GM19239 (cell line): Measurements from ENCODE around the gene SRPK3.
"Not testable (repeated sequence)": the region's sequence is repeated elsewhere in the genome, so short reads cannot be mapped to it uniquely, and the experiment has no call there.

Experiments
- DNase-seq: peaks from one replicate; pipeline ENCODE4 v3.0.0; 2011; ENCODE audit warnings: low spot score; ENCODE audit not compliant: insufficient read length
- FAIRE-seq: peaks from 2 replicates; lab custom pipeline; 2011; peaks lifted over from hg19 to GRCh38; lab: Jason Lieb, UNC

The SRPK3 gene

GRCh38 chrX:153780678-153781427 lies at the start of gene SRPK3:
SRPK3 (plus strand) TSS chrX:153781041; CDS start chrX:153781087, 46 bp downstream.
- no peak for DNase-seq
- FAIRE-seq = no peak

GRCh38 chrX:153731117-153731844 lies 49.6 kb upstream of the SRPK3 start:
- DNase-seq = no peak
- FAIRE-seq = peak; percentile 69

- FAIRE-seq = no peak
- DNase-seq = no peak
Measured at GRCh38 chrX:153731845-153732215, 49.0 kb upstream of the SRPK3 start.

- FAIRE-seq = no peak
- no peak for DNase-seq
Measured at GRCh38 chrX:153732401-153732800, 48.4 kb upstream of the SRPK3 start.

DNA sequence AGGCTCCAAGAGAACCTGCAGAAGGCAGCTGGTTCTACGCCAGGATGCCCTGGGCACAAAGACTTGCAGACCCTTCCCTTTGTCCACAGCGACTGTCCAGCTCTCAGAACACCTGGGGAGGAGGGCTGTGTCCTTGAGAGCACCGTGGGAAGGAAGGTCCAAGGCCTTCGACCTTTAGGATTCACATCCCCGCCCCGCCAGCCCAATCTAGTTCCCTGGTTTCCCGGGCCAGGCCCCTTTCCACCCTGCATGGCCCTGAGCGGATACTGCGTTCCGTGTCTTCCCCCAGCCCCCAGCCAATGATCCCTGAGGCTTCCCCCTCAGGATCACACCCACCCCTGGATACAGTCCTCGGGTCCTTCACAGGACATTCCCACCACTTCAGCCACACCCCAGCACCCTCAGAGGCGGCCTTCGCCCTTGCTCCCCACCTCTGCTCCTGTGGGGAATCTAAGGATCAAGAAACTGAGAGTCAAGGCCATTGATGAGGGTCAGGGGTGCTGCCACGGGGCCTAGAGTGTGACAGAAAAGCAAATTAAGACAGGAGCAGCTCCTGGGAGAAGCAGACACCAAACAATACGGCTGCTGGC lies 47.1 kb upstream of the SRPK3 start:
- no peak for FAIRE-seq
- no peak for DNase-seq

DNA sequence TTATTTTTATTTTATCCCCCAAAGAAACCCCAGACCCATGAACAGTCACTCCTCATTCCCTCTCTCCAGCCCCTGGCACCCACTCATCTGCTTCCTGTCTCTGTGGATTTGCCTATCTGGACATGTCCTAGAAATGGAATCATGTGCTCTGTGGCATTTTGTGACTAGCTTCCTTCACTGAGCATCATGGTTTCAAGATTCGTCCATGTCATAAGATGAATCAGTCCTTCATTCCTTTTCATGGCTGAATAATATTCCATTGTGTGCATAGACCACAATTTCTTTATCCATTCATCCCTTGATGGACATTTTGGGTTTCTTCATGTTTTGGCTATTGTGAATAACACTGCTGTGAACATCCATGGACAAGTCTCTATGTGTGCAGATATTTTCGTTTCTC lies 46.0 kb upstream of the SRPK3 start:
- no peak for DNase-seq
- FAIRE-seq = no peak

DNA sequence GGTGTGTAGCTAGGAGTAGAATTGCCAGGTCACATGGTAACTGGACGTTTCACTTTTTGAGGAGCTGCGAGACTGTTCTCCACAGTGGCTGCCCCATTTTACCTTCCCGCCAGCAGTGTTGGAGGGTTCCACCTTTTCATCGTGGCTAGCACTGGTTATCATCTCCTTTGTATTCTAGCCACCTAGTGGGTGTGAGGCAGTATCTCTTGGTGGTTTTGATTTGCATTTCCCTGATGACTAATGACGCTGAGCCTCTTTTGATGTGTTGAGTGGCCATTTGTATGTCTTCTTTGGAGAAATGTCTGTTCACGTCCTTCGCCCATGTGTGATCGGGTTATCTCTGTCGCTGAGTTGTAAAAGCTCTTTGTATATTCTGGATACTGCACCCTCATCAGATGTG lies 45.6 kb upstream of the SRPK3 start:
- no peak for DNase-seq
- peak; percentile 86 for FAIRE-seq

DNA sequence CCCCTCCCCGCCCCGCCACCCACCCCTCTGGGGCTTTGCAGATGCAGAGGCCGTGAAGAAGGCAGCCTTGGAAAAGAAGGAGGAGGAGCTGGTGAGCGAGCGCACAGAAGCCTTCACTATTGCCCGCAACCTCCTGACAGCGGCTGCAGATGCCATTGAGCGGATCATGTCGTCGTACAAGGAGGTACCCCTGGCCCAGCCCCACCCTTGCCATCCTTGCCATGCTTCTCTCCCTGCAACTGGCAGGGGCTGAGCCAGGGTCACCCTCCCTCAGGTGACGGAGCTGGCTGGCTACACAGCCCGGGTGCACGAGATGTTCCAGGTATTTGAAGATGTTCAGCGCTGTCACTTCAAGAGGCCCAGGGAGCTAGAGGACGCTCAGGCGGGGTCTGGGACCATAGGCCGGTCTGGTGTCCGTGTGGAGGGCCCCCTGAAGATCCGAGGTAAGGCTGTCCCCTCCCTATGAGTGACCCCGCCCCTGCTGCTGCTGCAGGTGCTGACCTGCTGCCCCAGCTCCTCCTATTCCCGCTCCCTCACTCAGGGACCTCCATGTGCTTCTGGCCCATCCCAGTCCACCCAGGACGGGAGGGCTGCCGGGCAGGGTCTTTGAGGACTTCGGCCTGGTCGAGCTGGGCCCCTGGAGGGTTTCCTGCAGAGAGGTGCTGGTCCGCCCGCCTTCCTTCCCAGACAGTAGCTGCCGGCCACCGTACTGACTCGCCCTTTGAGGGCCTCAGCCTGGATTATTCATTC lies 44.6 kb upstream of the SRPK3 start:
- FAIRE-seq (no peak), DNase-seq (no peak)

DNA sequence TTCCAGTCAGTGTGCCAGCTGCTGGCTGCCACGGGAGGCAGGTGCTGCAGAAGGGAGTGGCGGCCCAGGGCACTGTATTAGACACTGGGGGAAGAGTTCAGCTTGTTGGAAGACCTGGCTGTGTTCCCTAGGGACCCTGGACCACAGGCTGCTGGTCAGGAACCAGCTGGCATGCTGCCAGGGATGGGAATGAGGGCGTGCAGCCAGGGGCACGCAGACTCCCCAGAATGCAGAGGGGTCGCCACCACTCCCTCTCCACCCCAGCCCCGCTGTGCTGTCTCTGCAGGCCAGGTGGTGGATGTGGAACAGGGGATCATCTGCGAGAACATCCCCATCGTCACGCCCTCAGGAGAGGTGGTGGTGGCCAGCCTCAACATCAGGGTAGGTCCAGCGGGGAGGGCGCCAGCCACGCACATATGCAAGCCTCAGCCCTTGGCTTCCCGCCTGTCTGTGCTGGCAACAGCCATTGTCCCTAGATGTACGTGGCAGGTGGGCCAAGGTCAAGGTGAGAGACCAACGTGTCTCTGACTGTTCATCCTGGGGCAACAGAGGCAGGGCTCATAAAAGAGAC lies 43.9 kb upstream of the SRPK3 start:
- DNase-seq (no peak), FAIRE-seq (no peak)

DNA sequence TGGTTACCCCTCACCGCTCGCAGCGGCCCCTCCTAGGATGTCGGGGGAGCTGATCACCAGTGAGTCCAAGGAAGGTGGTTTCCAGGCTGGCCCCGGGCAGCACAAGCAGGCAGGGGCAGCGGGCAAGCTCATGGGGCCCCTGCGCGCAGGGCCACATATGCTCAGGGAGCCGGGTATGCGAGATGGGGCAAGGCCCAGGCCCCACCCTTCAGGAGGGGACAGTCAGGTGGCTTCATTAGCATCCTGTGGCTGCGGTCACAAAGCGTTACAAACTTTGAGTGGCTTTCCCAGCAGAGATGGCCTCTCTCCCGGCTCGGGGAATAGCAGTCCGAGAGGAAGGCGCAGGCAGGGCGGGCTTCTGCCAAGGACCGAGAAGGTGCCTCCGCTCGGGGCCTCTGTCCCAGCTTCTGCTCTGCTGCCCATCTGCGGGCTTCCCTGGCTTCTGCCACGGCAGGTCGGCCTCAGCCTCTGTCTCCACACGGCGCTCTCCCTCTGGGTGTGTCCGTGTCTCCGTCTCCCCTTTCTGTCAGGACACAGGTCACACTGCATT lies 42.7 kb upstream of the SRPK3 start:
- DNase-seq = no peak
- no peak for FAIRE-seq

- FAIRE-seq (no peak), DNase-seq (no peak)
Measured at GRCh38 chrX:153739754-153740486, 40.9 kb upstream of the SRPK3 start.

DNA sequence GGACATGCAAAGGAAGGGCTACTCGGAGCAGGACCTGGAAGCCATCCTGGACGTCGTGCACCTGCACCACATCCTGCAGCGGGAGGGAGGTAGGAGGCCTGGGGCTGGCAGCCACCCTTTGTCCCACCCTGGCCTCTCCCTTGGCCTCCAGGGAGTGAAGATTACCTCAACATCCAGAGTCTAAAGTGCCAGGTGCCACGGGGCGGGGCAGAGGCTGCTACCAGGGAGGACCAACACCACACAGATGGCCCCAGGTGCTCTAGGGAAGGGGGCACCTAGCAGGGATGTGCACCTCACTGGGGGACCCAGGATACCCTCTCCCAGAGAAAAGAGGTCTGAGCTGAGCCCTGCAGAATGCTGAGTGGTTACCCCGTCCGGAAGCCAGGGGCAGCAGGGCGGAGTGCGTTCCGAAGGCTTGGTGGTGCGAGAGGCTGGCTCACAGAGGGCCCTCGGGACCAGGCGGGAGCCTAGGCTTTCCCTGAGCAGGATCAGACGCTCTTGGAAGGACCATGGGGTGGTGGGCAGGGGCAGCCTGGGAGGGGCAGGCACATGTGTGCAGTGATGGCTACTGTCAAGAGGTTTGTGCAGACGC lies 40.1 kb upstream of the SRPK3 start:
- DNase-seq = no peak
- no peak for FAIRE-seq

- DNase-seq = no peak
- no peak for FAIRE-seq
Measured at GRCh38 chrX:153741446-153741845, 39.4 kb upstream of the SRPK3 start.

GRCh38 chrX:153742111-153742510 lies 38.7 kb upstream of the SRPK3 start:
- DNase-seq, FAIRE-seq: not testable (repeated sequence)

- not testable (repeated sequence) for DNase-seq, FAIRE-seq
Measured at GRCh38 chrX:153742796-153743467, 37.9 kb upstream of the SRPK3 start.

DNA sequence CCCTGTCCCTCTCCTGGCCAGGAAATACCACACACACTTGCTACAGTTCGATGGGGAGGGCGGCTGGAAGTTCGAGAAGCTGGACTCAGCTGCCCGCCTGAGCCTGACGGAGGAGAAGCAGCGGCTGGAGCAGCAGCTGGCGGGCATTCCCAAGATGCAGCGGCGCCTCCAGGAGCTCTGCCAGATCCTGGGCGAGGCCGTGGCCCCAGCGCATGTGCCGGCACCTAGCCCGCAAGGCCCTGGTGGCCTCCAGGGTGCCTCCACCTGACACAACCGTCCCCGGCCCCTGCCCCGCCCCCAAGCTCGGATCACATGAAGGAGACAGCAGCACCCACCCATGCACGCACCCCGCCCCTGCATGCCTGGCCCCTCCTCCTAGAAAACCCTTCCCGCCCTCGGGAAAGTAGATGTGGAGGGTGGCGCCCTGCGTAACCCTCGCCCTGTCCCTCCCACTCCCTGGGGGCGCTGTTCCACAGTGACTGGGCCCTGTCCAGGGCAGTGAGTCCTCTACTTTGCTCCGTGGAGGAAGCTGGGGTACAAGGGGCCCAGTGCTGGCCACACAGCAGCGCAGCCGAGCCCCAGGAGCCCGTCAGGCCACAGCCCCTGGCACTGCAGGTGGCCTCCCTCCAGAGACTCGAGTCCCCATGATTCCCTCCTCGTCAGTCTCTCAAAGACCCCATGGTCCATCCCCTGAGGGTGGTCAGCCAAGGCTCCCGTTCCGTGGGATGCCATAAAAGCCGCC lies 37.2 kb upstream of the SRPK3 start:
- not testable (repeated sequence) for FAIRE-seq, DNase-seq

- FAIRE-seq (no peak), DNase-seq (no peak)
Measured at GRCh38 chrX:153744210-153745066, 36.4 kb upstream of the SRPK3 start.
